H1 (cell line): ENCODE measurements around the gene OMP. TPM values are rescaled to one million over a fixed set of nuclear protein-coding genes. Genes with fewer than 3 reads are reported as not detected.

Experiments
- CTCF ChIA-PET: fragments of 300-600 bp; sonication (Branson Sonifier 250); formaldehyde crosslinking; loops from one replicate; lab custom pipeline; 2021; ENCODE audit not compliant: partially characterized antibody; lab: Charles Lee
- POLR2A ChIA-PET: fragments of 300-600 bp; sonication (Branson Sonifier 250); formaldehyde crosslinking; loops from one replicate; lab custom pipeline; 2021; ENCODE audit warnings: inconsistent platforms; ENCODE audit not compliant: partially characterized antibody; lab: Charles Lee
- DNase-seq, 2 experiments: peaks; one replicate each; pipeline versions ENCODE4 v3.0.0 to v3.0.0-alpha.2; 2010 to 2022; ENCODE audit warnings: low spot score in 2 of 2, low read depth in 1 of 2, mixed read lengths in 1 of 2
- FAIRE-seq: peaks from 2 replicates; lab custom pipeline; 2011; peaks lifted over from hg19 to GRCh38; lab: Jason Lieb, UNC
- H2AFZ ChIP-seq: 2 replicates; pipeline ENCODE4 v1.8.1; 2012; ENCODE audit warnings: low read length, inconsistent platforms
- H2AK5ac ChIP-seq: 2 replicates; pipeline ENCODE4 v1.6.1; 2013; ENCODE audit warnings: low read depth, low read length
- H2BK120ac ChIP-seq: replicated peaks from 2 replicates; pipeline ENCODE3; 2013; ENCODE audit warnings: low read depth, low read length, inconsistent platforms
- H2BK12ac ChIP-seq: 2 replicates; pipeline ENCODE4 v1.6.1; 2013; ENCODE audit warnings: low read depth, low read length
- H2BK15ac ChIP-seq: 2 replicates; pipeline ENCODE4 v1.6.1; 2013; ENCODE audit warnings: low read length
- H2BK20ac ChIP-seq: 2 replicates; pipeline ENCODE4 v1.6.1; 2013; ENCODE audit warnings: low read length
- H2BK5ac ChIP-seq: 2 replicates; pipeline ENCODE4 v1.6.1; 2013; ENCODE audit warnings: low read depth, low read length
- H3K14ac ChIP-seq: 2 replicates; pipeline ENCODE4 v1.6.1; 2013; ENCODE audit warnings: inconsistent platforms; ENCODE audit not compliant: insufficient read length
- H3K18ac ChIP-seq: 2 replicates; pipeline ENCODE4 v1.6.1; 2013; ENCODE audit warnings: low read length; ENCODE audit errors: extremely low read depth
- H3K23ac ChIP-seq: 2 replicates; pipeline ENCODE4 v1.6.1; 2013; ENCODE audit warnings: inconsistent platforms; ENCODE audit not compliant: insufficient read length
- H3K23me2 ChIP-seq: 2 replicates; pipeline ENCODE4 v1.6.1; 2013; ENCODE audit warnings: low read depth, low read length
- H3K27ac ChIP-seq: 2 replicates; pipeline ENCODE4 v1.6.1; 2011; ENCODE audit warnings: low read depth, low read length, inconsistent platforms
- H3K27me3 ChIP-seq, 4 experiments: replicated peaks in 1 of 4; 1 replicate in 1 of 4; 2 replicates in 3 of 4; pipeline versions ENCODE4 v1.6.1 to v1.8.1; 2011 to 2013; ENCODE audit warnings: low read length in 3 of 4, mild to moderate bottlenecking in 3 of 4, inconsistent platforms in 2 of 4, mixed read lengths in 2 of 4, moderate library complexity in 1 of 4; ENCODE audit not compliant: control insufficient read depth in 3 of 4, insufficient read depth in 3 of 4; ENCODE audit errors: extremely low read depth in 1 of 4
- H3K36me3 ChIP-seq, 4 experiments: 2 replicates each; pipeline versions ENCODE4 v1.6.1 to v1.8.1; 2011 to 2013; ENCODE audit warnings: mild to moderate bottlenecking in 4 of 4, low read length in 3 of 4, moderate library complexity in 2 of 4, control low read depth in 1 of 4, inconsistent platforms in 1 of 4; ENCODE audit not compliant: insufficient read depth in 4 of 4, control insufficient read depth in 2 of 4
- H3K4ac ChIP-seq: replicated peaks from 2 replicates; pipeline ENCODE3; 2013; ENCODE audit warnings: low read length, low read depth, mixed read lengths, inconsistent platforms; ENCODE audit not compliant: insufficient read length
- H3K4me1 ChIP-seq, 4 experiments: replicated peaks in 1 of 4; 1 replicate in 1 of 4; 2 replicates in 3 of 4; pipeline versions ENCODE4 v1.6.1 to v1.8.1; 2011 to 2013; ENCODE audit warnings: low read length in 3 of 4, inconsistent platforms in 2 of 4, mixed read lengths in 1 of 4; ENCODE audit not compliant: insufficient read depth in 4 of 4, control insufficient read depth in 3 of 4
- H3K4me2 ChIP-seq, 2 experiments: 2 replicates each; pipeline versions ENCODE4 v1.6.1 to v1.8.1; 2011 to 2013; ENCODE audit warnings: low read depth in 2 of 2, low read length in 2 of 2, control low read depth in 1 of 2, inconsistent platforms in 1 of 2, mild to moderate bottlenecking in 1 of 2; ENCODE audit not compliant: insufficient read depth in 1 of 2
- H3K4me3 ChIP-seq, 4 experiments: fragments of 200-600, 300-600 bp in 1 of 4; sonication (generic), shearing (Covaris generic), sonication (Bioruptor Twin) in 1 of 4; 2 replicates each; pipeline versions ENCODE4 v1.5.1 to v1.8.1; 2011 to 2016; ENCODE audit warnings: low read length in 4 of 4, low read depth in 3 of 4, control low read depth in 2 of 4, inconsistent platforms in 2 of 4, mild to moderate bottlenecking in 2 of 4, mixed read lengths in 1 of 4, moderate library complexity in 1 of 4; ENCODE audit not compliant: insufficient read depth in 2 of 4; ENCODE audit errors: extremely low read depth in 1 of 4
- H3K56ac ChIP-seq: replicated peaks from 2 replicates; pipeline ENCODE3; 2013; ENCODE audit warnings: low read depth, mild to moderate bottlenecking, mixed read lengths, low read length, inconsistent platforms; ENCODE audit not compliant: insufficient read length
- H3K79me1 ChIP-seq: 2 replicates; pipeline ENCODE4 v1.6.1; 2013; ENCODE audit warnings: low read depth, low read length, control low read depth
- H3K79me2 ChIP-seq, 2 experiments: 2 replicates each; pipeline versions ENCODE4 v1.6.1 to v1.8.1; 2012 to 2013; ENCODE audit warnings: low read length in 2 of 2, mild to moderate bottlenecking in 2 of 2, inconsistent platforms in 1 of 2; ENCODE audit not compliant: insufficient read depth in 2 of 2, control insufficient read depth in 1 of 2
- H3K9ac ChIP-seq, 4 experiments: replicated peaks in 1 of 4; 1 replicate in 1 of 4; 2 replicates in 3 of 4; pipeline versions ENCODE4 v1.6.1 to v1.8.1; 2011 to 2013; ENCODE audit warnings: low read depth in 3 of 4, low read length in 3 of 4, control low read depth in 2 of 4, mild to moderate bottlenecking in 2 of 4, moderate library complexity in 2 of 4, inconsistent platforms in 1 of 4; ENCODE audit errors: extremely low read depth in 1 of 4
- H3K9me3 ChIP-seq, 2 experiments: 2 replicates each; pipeline versions ENCODE4 v1.6.1 to v1.8.1; 2012 to 2013; ENCODE audit warnings: mild to moderate bottlenecking in 2 of 2, moderate library complexity in 2 of 2, control low read depth in 1 of 2, inconsistent platforms in 1 of 2, low read depth in 1 of 2, low read length in 1 of 2, mixed read lengths in 1 of 2; ENCODE audit not compliant: insufficient read depth in 2 of 2
- H4K20me1 ChIP-seq, 2 experiments: replicated peaks in 1 of 2; 2 replicates each; pipeline versions ENCODE3 to v1.8.1; 2011 to 2013; ENCODE audit warnings: inconsistent platforms in 2 of 2, low read length in 2 of 2, mild to moderate bottlenecking in 1 of 2; ENCODE audit not compliant: insufficient read depth in 2 of 2, control insufficient read depth in 1 of 2
- H4K5ac ChIP-seq: 2 replicates; pipeline ENCODE4 v1.6.1; 2013; ENCODE audit warnings: low read length, low read depth, mixed read lengths, inconsistent platforms; ENCODE audit not compliant: insufficient read length
- H4K8ac ChIP-seq: 2 replicates; pipeline ENCODE4 v1.8.0; 2013; ENCODE audit warnings: mild to moderate bottlenecking, moderate library complexity, low read length, inconsistent platforms; ENCODE audit not compliant: insufficient read depth; ENCODE audit errors: extremely low read depth
- H4K91ac ChIP-seq: replicated peaks from 2 replicates; pipeline ENCODE3; 2013; ENCODE audit warnings: low read length, mixed read lengths, inconsistent platforms; ENCODE audit not compliant: insufficient read length
- EZH2 ChIP-seq: fragments of 200-600 bp; sonication (generic); IDR thresholded peaks from 2 replicates; pipeline ENCODE4 v1.7.1; 2012; ENCODE audit warnings: low read depth, mild to moderate bottlenecking, moderate library complexity, low read length, inconsistent platforms; ENCODE audit not compliant: severe bottlenecking
- KDM5A ChIP-seq: fragments of 200-600 bp; IDR thresholded peaks from 2 replicates; pipeline ENCODE4 v1.7.1; 2012; ENCODE audit warnings: mild to moderate bottlenecking, low read length, inconsistent platforms, mixed read lengths
- NANOG ChIP-seq: IDR thresholded peaks from 2 replicates; pipeline ENCODE4 v1.6.1; 2011; ENCODE audit warnings: low read length, low read depth, mild to moderate bottlenecking, inconsistent platforms; ENCODE audit not compliant: insufficient read depth, poor library complexity, severe bottlenecking
- NRF1 ChIP-seq: IDR thresholded peaks from 2 replicates; pipeline ENCODE4 v1.6.1; 2011; ENCODE audit warnings: mild to moderate bottlenecking, low read depth, low read length, improper control_type of control experiment
- POLR2A ChIP-seq, 2 experiments: IDR thresholded peaks; 1 replicate in 1 of 2; 2 replicates in 1 of 2; pipeline ENCODE4 v1.6.1; 2011; ENCODE audit warnings: low read depth in 2 of 2, low read length in 2 of 2, mild to moderate bottlenecking in 2 of 2; ENCODE audit errors: control extremely low read depth in 1 of 2
- SAP30 ChIP-seq: fragments of 300-600 bp; sonication (generic); IDR thresholded peaks from 2 replicates; pipeline ENCODE4 v1.7.1; 2012; ENCODE audit warnings: low read length, moderate library complexity, mild to moderate bottlenecking, inconsistent platforms; ENCODE audit not compliant: insufficient read depth, insufficient replicate concordance
- SP2 ChIP-seq: IDR thresholded peaks from 2 replicates; pipeline ENCODE4 v1.6.1; 2012; ENCODE audit warnings: mild to moderate bottlenecking, low read length, inconsistent platforms
- WGBS, 2 experiments: shearing (Covaris generic) in 1 of 2; methylation state at CpG; one replicate each; pipeline versions ENCODE4 v1.1.6 to v1.1.7; 2013 to 2015; ENCODE audit warnings: low lambda C conversion rate in 2 of 2, mixed read lengths in 2 of 2, inconsistent platforms in 1 of 2, low coverage in 1 of 2, missing lambda C conversion rate in 1 of 2; ENCODE audit not compliant: insufficient replicate concordance in 2 of 2, insufficient coverage in 1 of 2, insufficient read length in 1 of 2; ENCODE audit errors: extremely low coverage in 1 of 2, missing lambda C conversion rate in 1 of 2; 5-methylcytosine and 5-hydroxymethylcytosine counted together
- polyA plus RNA-seq, 7 experiments: library from polyadenylated mRNA; depleted of rRNA in 3 of 7; stranded (reverse) in 5 of 7; unstranded in 2 of 7; fragments of >200 nt in 5 of 7; fragments of 200-250 nt in 2 of 7; gene quantifications; 1 replicate in 5 of 7; 2 replicates in 1 of 7; 4 replicates in 1 of 7; pipeline versions ENCODE4 v1.2.1 to v1.2.3, GENCODE V29; 2011 to 2013; ENCODE audit warnings: missing spikeins in 2 of 7, mixed read lengths in 2 of 7
- total RNA-seq: library from RNA; stranded (reverse); fragmentation: NEBNext Ultra II Directional; extraction: Animal tissue kit (Norgen Biotek cat#: 25700); gene quantifications from 2 replicates; pipeline ENCODE4 v1.2.1, GENCODE V29; 2021

Gene OMP
- total and polyA plus RNA-seq, 2 of the 8 experiments (the other 6 are each of a cell fraction or from before 2014, with no cell fraction given): not detected

DNA sequence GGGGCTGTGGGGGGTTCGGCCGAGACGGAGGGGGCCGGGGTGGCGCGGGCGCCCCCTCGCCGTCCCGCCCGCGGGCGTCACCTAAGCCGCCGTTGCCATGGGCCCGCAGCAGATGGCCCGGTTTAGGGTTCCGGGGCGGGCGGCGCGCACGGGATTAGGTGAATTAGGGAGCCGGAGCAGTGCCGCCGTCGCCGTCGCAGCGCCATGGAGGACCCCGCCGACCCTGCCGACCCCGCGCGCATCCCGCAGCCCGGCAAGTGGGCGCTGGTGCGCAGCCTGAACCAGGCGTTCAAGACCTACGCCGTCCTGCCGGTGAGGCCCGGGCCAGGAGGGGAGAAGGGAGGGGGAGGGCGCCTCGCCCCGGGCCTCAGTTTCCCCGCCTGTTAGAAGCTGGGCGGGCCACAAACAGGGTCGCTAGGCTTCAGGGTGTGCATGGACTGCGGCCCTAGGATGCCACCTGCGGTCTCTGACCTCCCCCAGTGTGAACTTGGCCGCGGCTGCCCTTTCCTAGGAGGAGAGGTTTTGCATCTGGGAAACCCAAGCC lies 35.5 kb downstream of the OMP start:
- Histone ChIP-seq H3K79me2 (no peaks in the 10 kb centered on the region), H2AFZ (no peak overlapping the region)
- CTCF ChIA-PET: interaction anchor here (4.1 to 12.4 kb wide), 3 partner anchors 10 to 51 kb away, joined by 45 to 248 read pairs (median 48); partner anchors contain the start of gene MYO7A
- TF ChIP-seq NRF1 (no peak), SAP30 (no peak), EZH2 (no peak), NANOG (no peak), KDM5A (no peak), SP2 (no peak), POLR2A (IDR thresholded peaks at IDR 0.05; ENCODE audit: control extremely low read depth in 1 of 2, low read depth in 2 of 2, low read length in 2 of 2) (no peak)

More for the DNA sequence above, 35.5 kb downstream of the OMP start:
- Histone ChIP-seq H3K18ac (no peak overlapping the region), H3K4me3 (no peak overlapping the region), H2BK12ac (no peak overlapping the region), H3K14ac (no peak overlapping the region), H4K91ac (no peak overlapping the region), H3K27me3 (no peaks in the 10 kb centered on the region), H2BK5ac (no peak overlapping the region), H3K9me3 (no peaks in the 10 kb centered on the region), H4K20me1 (no peaks in the 10 kb centered on the region), H3K4me1 (peaks cover 0 to 9% (median 2%) of the 10 kb centered on the region in 4 experiments; a peak in 4 of 7 replicates), H3K23ac (no peak overlapping the region), H2AK5ac (no peak overlapping the region), H4K5ac (no peak overlapping the region), H2BK20ac (no peak overlapping the region), H2BK120ac (no peak overlapping the region), H4K8ac (no peak overlapping the region), H3K4me2 (no peak overlapping the region), H3K56ac (no peak overlapping the region), H3K27ac (no peak overlapping the region), H2BK15ac (no peak overlapping the region), H3K36me3 (no peaks in the 10 kb centered on the region), H3K9ac (no peak overlapping the region), H3K23me2 (no peaks in the 10 kb centered on the region; the same call in 1 of the 2 replicates), H3K4ac (no peak overlapping the region), H3K79me1 (no peaks in the 10 kb centered on the region)
- DNase-seq (no peak), FAIRE-seq (no peak)
- POLR2A ChIA-PET: no interaction called here
- 83% methylated on average over 9 of the region's 55 CpGs; no CpG with 5 or more reads in 1 of the 2 experiments for WGBS, 2 experiments
